GM12872 (cell line): ENCODE data around the gene STRN.
A peak's percentile ranks its signal among the peaks of the same experiment; 100 is the strongest.

Experiments used
- CTCF ChIP-seq: IDR thresholded peaks from 3 replicates; pipeline ENCODE4 v1.5.1; 2011; ENCODE audit warnings: low read depth, mild to moderate bottlenecking, low read length, moderate library complexity; ENCODE audit not compliant: insufficient read depth

The STRN gene

GRCh38 chr2:36966370-36967235 is at the start of gene STRN:
Gene STRN, minus strand, starts transcription at chr2:36966536. Its CDS starts 73 bp downstream, at chr2:36966463.
- no peak for TF ChIP-seq CTCF

- TF ChIP-seq CTCF = no peak
These were observed 46.9 kb upstream of the STRN start for GRCh38 chr2:37013315-37013641.

- TF ChIP-seq CTCF = no peak
These were observed 44.8 kb upstream of the STRN start for GRCh38 chr2:37011130-37011529.

- peak; percentile 46 for TF ChIP-seq CTCF
These were observed 39.0 kb upstream of the STRN start for GRCh38 chr2:37005118-37005868.

- no peak for TF ChIP-seq CTCF
These were observed 34.7 kb upstream of the STRN start for GRCh38 chr2:37000988-37001556.

- no peak for TF ChIP-seq CTCF
These were observed 34.0 kb upstream of the STRN start for GRCh38 chr2:37000318-37000717.

- TF ChIP-seq CTCF = no peak
These were observed 27.7 kb upstream of the STRN start for GRCh38 chr2:36993841-36994620.
